ENCODE results near the gene VTI1A. TPM values are rescaled to one million over a fixed set of nuclear protein-coding genes. Genes with fewer than 3 reads are reported as not detected.

VTI1A gene
- total and polyA plus RNA-seq, 2 of the 13 experiments (the other 11 are each of a cell fraction or from before 2014, with no cell fraction given): 11.7 to 32.7 TPM

- TF ChIP-seq CEBPB (IDR thresholded peaks at IDR 0.05; ENCODE audit: borderline replicate concordance, low read depth, low read length): peak; percentile 5; the same call in 1 of the 2 replicates
- no peak for TF ChIP-seq FIP1L1 (IDR thresholded peaks at IDR 0.05; ENCODE audit: borderline replicate concordance, insufficient read depth, low read depth, low read length)
- H2AFZ ChIP-seq (ENCODE audit: low read length): no peak overlapping the region
- H4K20me1 ChIP-seq (ENCODE audit: insufficient read depth, low read length): no peaks in the 10 kb centered on the region
- in situ Hi-C loops (cut with HindIII; ENCODE audit: extremely low pct_ligation_motif_present, low pct_unique_long_range_greater_than_20kb) (no loop called here), intact Hi-C loops (cut with micrococcal nuclease; ENCODE audit: unreplicated experiment) (no loop called here)
- ChIA-PET CTCF (ENCODE audit: low intra/inter-chr PET ratio, low total read pairs) (no interaction called here), POLR2A (no interaction called here)
- no peak for ATAC-seq
- H3K4me3 ChIP-seq (replicated peaks in 1 of 3; ENCODE audit: insufficient read depth in 1 of 3, low read depth in 2 of 3, low read length in 3 of 3): no peak overlapping the region
- no peaks in the 10 kb centered on the region for H3K9me3 ChIP-seq (ENCODE audit: low read length)
- H3K27me3 ChIP-seq (ENCODE audit: control insufficient read depth in 1 of 2, insufficient read depth in 2 of 2, low read length in 2 of 2): no peaks in the 10 kb centered on the region
- BruUV-seq (replicated peaks): no TSS peak
- no peak overlapping the region for H3K9ac ChIP-seq (ENCODE audit: insufficient read depth, low read depth, low read length)
- no peak for FAIRE-seq
- DNase-seq (ENCODE audit: low spot score): no peak
- WGBS (ENCODE audit: low lambda C conversion rate): 48% methylated on average over 5 of the region's 5 CpGs
- no peaks in the 10 kb centered on the region for H3K79me2 ChIP-seq (ENCODE audit: insufficient read depth, low read length)
- no peak overlapping the region for H3K27ac ChIP-seq (ENCODE audit: extremely low read length, insufficient read depth, low read length)
- H3K4me2 ChIP-seq (ENCODE audit: low read depth, low read length): no peak overlapping the region
- H3K4me1 ChIP-seq (ENCODE audit: insufficient read depth, low read length): no peaks in the 10 kb centered on the region
- no peaks in the 10 kb centered on the region for H3K36me3 ChIP-seq (replicated peaks in 1 of 2; ENCODE audit: control insufficient read depth in 1 of 2, insufficient read depth in 2 of 2, low read length in 2 of 2)
These were observed 410.5 kb downstream of the VTI1A start for GRCh38 chr10:112857493-112857892.

GRCh38 chr10:112858986-112859651, 412.1 kb downstream of the VTI1A start:
- H3K4me2 ChIP-seq (ENCODE audit: low read depth, low read length): no peak overlapping the region
- DNase-seq (ENCODE audit: low spot score) (no peak), ATAC-seq (no peak), FAIRE-seq (no peak)
- in situ Hi-C loops (cut with HindIII; ENCODE audit: extremely low pct_ligation_motif_present, low pct_unique_long_range_greater_than_20kb) (no loop called here), intact Hi-C loops (cut with micrococcal nuclease; ENCODE audit: unreplicated experiment) (no loop called here)
- POLR2A ChIA-PET: no interaction called here
- no peak overlapping the region for H3K9ac ChIP-seq (ENCODE audit: insufficient read depth, low read depth, low read length)
- no peaks in the 10 kb centered on the region for H3K79me2 ChIP-seq (ENCODE audit: insufficient read depth, low read length)
- H4K20me1 ChIP-seq (ENCODE audit: insufficient read depth, low read length): no peaks in the 10 kb centered on the region
- H3K4me1 ChIP-seq (ENCODE audit: insufficient read depth, low read length): no peaks in the 10 kb centered on the region
- H2AFZ ChIP-seq (ENCODE audit: low read length): no peak overlapping the region
- WGBS (ENCODE audit: low lambda C conversion rate): 45% methylated on average over 10 of the region's 10 CpGs
- no peaks in the 10 kb centered on the region for H3K36me3 ChIP-seq (replicated peaks in 1 of 2; ENCODE audit: control insufficient read depth in 1 of 2, insufficient read depth in 2 of 2, low read length in 2 of 2)
- no peak overlapping the region for H3K27ac ChIP-seq (ENCODE audit: extremely low read length, insufficient read depth, low read length)
- no TSS peak for BruUV-seq (replicated peaks)
- H3K4me3 ChIP-seq (replicated peaks in 1 of 3; ENCODE audit: insufficient read depth in 1 of 3, low read depth in 2 of 3, low read length in 3 of 3): no peak overlapping the region
- H3K27me3 ChIP-seq (ENCODE audit: control insufficient read depth in 1 of 2, insufficient read depth in 2 of 2, low read length in 2 of 2): no peaks in the 10 kb centered on the region
- CTCF ChIA-PET (ENCODE audit: low intra/inter-chr PET ratio, low total read pairs): no interaction called here
- H3K9me3 ChIP-seq (ENCODE audit: low read length): peaks cover 6% of the 10 kb centered on the region
- TF ChIP-seq FUBP1 (CRISPR knock-in tag; IDR thresholded peaks at IDR 0.05; ENCODE audit: borderline replicate concordance) (no peak), SNRNP70 (IDR thresholded peaks at IDR 0.05; ENCODE audit: low read depth, low read length) (no peak), ZNF609 (CRISPR knock-in tag; IDR thresholded peaks at IDR 0.05; ENCODE audit: borderline replicate concordance) (no peak), PAWR (CRISPR knock-in tag; IDR thresholded peaks at IDR 0.05; ENCODE audit: borderline replicate concordance) (no peak), HIC2 (CRISPR knock-in tag; IDR thresholded peaks at IDR 0.05; ENCODE audit: low read depth) (no peak), ZNF749 (CRISPR knock-in tag; IDR thresholded peaks at IDR 0.05; ENCODE audit: borderline replicate concordance) (no peak)

All from HepG2 (cell line).